Thymus (tissue), 11 donors: ENCODE measurements around the gene OTOGL. TPM values are rescaled to one million over a fixed set of nuclear protein-coding genes. Genes with fewer than 3 reads are reported as not detected.

Experiments used
- DNase-seq, 9 donors: peaks; one replicate each; pipeline ENCODE4 v3.0.0-alpha.2; 2013; ENCODE audit warnings: low spot score in 9 of 9, low read depth in 6 of 9, missing footprints in 1 of 9
- H3K27ac ChIP-seq, 2 donors: one replicate each; pipeline ENCODE4 v1.5.1; 2013; ENCODE audit warnings: control low read depth in 1 of 2, low read depth in 1 of 2, low read length in 1 of 2, mild to moderate bottlenecking in 1 of 2, moderate library complexity in 1 of 2
- H3K27me3 ChIP-seq, 2 donors: one replicate each; pipeline ENCODE4 v1.5.1; 2013; ENCODE audit warnings: low read length in 1 of 2; ENCODE audit not compliant: control insufficient read depth in 2 of 2, insufficient read depth in 1 of 2
- H3K36me3 ChIP-seq, 2 donors: one replicate each; pipeline ENCODE4 v1.5.1; 2013; ENCODE audit warnings: low read length in 1 of 2, mild to moderate bottlenecking in 1 of 2, moderate library complexity in 1 of 2; ENCODE audit not compliant: control insufficient read depth in 2 of 2, insufficient read depth in 2 of 2
- H3K4me1 ChIP-seq, 2 donors: one replicate each; pipeline ENCODE4 v1.5.1; 2013; ENCODE audit warnings: low read length in 2 of 2; ENCODE audit not compliant: control insufficient read depth in 2 of 2, insufficient read depth in 2 of 2
- H3K4me3 ChIP-seq, 2 donors: one replicate each; pipeline ENCODE4 v1.5.1; 2013; ENCODE audit warnings: low read length in 2 of 2, control low read depth in 1 of 2, mild to moderate bottlenecking in 1 of 2
- H3K9me3 ChIP-seq, 2 donors: one replicate each; pipeline ENCODE4 v1.5.1; 2013; ENCODE audit warnings: low read length in 1 of 2, mild to moderate bottlenecking in 1 of 2; ENCODE audit not compliant: control insufficient read depth in 2 of 2, insufficient read depth in 1 of 2
- WGBS: extraction: QIAGEN DNeasy Blood & Tissue Kit; methylation state at CpG from one replicate; pipeline ENCODE4 v1.1.7; 2013; 5-methylcytosine and 5-hydroxymethylcytosine counted together
- polyA plus RNA-seq: library from polyadenylated mRNA; stranded (reverse); fragments of 200-250 nt; gene quantifications from one replicate; pipeline ENCODE4 v1.2.3, GENCODE V29; 2013
- total RNA-seq: library from RNA; stranded (reverse); fragments of 120-200 nt; gene quantifications from one replicate; pipeline ENCODE4 v1.2.4, GENCODE V29; 2013
- donor health status: healthy.

OTOGL gene
- total and polyA plus RNA-seq, 2 donors, result 0.42 to 0.73 TPM

- no peak for DNase-seq
- no peaks in the 10 kb centered on the region for H3K36me3 ChIP-seq
- H3K27me3 ChIP-seq, result no peaks in the 10 kb centered on the region
- no peak overlapping the region for H3K4me3 ChIP-seq
- H3K9me3 ChIP-seq, result no peaks in the 10 kb centered on the region
- WGBS, result 94% methylated on average over 5 of the region's 5 CpGs
- H3K4me1 ChIP-seq, result no peaks in the 10 kb centered on the region
- no peak overlapping the region for H3K27ac ChIP-seq
Observed at GRCh38 chr12:80264891-80265290, 165.6 kb downstream of the OTOGL start.

DNA sequence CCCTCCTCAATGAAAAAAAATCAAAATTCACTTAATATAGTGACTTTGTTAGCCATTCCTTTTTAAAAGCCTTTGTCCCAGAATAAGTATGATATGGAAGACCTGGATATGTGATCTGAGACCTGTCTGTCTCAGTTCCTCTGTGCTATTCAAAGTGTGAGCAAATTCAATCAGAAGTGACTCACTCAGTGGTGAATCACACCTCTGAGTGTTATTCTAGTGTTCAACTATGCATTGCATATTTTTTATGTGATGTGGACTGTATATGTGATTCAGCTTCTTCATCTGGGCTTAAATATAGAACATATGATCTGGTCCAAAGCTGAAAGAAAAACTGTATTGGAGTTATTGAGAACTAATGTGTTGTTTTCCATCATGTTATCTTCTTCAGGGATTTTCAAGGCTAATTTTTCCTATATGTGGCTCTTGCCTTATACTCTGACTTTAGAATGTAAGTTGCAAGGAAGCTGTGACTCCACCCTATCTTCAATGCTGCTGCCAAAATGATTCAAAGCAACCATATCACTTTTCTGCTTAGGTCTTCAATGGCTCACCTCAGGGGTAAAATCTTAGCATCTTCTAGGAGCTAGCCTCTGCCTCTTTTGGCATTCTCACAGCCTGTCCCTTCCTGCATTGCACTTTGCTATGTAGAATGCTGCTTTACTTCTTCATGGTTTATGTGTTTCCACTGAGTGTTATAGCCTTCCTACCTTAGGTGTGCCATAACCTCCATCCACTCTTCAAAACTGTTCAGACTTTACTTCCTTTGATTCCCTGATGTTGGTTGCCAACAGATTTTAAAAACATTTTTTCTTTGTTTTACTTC is 169.8 kb downstream of the OTOGL start:
- Histone ChIP-seq H3K4me1 (no peaks in the 10 kb centered on the region), H3K9me3 (no peaks in the 10 kb centered on the region), H3K4me3 (no peak overlapping the region), H3K27ac (no peak overlapping the region), H3K27me3 (no peaks in the 10 kb centered on the region), H3K36me3 (no peaks in the 10 kb centered on the region)
- no peak for DNase-seq

DNA sequence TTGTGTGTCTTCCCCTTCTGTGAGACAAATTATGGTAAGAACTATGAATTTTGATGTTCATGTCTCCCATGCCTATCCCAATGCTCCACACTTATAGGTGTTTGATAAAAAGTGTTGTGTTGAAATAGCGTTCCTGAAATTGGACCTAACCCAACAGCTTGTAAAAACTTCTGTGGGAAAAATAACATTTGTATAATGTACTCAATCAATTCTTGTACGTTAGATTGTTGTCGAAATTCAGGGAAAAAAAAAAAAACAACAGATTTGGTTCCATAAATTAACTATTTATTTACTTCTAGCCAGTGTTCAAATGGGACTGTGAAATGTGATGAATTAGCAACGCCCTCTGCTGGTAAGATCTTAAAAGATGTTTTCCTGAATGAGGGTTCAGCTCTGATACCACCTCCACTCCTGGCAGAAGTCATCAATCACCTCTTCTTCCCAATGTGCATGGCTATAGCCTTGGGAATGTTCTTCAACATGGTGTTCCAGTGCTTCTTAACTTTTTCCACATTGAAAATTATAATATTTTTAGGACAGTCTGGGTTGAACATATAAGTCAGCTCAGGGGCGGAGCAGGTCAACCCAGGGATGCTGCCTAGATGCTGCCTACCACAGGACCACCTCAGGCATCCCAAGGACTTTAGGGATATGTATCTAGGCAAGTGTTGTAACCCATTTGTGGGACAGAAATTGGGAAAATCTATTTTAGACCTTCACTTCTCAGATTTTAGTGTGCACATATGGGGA is 170.6 kb downstream of the OTOGL start:
- no peak overlapping the region for H3K27ac ChIP-seq
- H3K36me3 ChIP-seq, result no peaks in the 10 kb centered on the region
- no peaks in the 10 kb centered on the region for H3K27me3 ChIP-seq
- DNase-seq, result peak in 5 of 9 donors; percentile 2 to 35 (median 9)
- no peak overlapping the region for H3K4me3 ChIP-seq
- no peaks in the 10 kb centered on the region for H3K4me1 ChIP-seq
- no peaks in the 10 kb centered on the region for H3K9me3 ChIP-seq
- WGBS, result 43% methylated on average over 5 of the region's 5 CpGs

GRCh38 chr12:80271780-80272179 is 172.4 kb downstream of the OTOGL start:
- DNase-seq, result no peak
- Histone ChIP-seq H3K27me3 (no peaks in the 10 kb centered on the region), H3K4me3 (no peak overlapping the region)

GRCh38 chr12:80272387-80272915 is 173.1 kb downstream of the OTOGL start:
- Histone ChIP-seq H3K27me3 (no peaks in the 10 kb centered on the region), H3K36me3 (no peaks in the 10 kb centered on the region), H3K4me1 (no peaks in the 10 kb centered on the region), H3K9me3 (no peaks in the 10 kb centered on the region), H3K27ac (no peak overlapping the region), H3K4me3 (no peak overlapping the region)
- WGBS, result 96% methylated on average over 3 of the region's 3 CpGs
- no peak for DNase-seq

More at GRCh38 chr12:80271780-80272179, 172.4 kb downstream of the OTOGL start:
- Histone ChIP-seq H3K27ac (no peak overlapping the region), H3K4me1 (no peaks in the 10 kb centered on the region), H3K36me3 (no peaks in the 10 kb centered on the region), H3K9me3 (no peaks in the 10 kb centered on the region)

DNA sequence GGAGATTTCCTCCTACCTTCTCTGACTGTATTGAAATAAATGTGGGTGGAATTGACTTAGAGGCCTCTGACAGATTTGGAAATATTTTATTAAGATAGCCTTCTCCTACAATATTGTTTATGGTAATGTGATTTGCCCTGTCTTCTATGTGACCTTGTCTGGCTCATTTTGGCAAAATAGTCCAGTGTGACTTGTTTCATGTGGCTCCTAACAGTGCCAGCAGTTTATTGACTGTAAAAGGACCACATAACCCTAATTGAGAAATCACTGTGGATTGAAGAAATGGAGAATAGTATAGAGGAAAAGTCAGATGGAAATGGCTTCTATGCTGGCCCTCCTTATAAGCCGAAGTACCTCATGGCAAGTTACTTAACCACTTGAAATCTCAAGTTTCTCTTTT is 173.8 kb downstream of the OTOGL start:
- no peak overlapping the region for H3K27ac ChIP-seq
- no peak for DNase-seq
- no peaks in the 10 kb centered on the region for H3K36me3 ChIP-seq
- H3K4me1 ChIP-seq, result no peaks in the 10 kb centered on the region
- H3K9me3 ChIP-seq, result no peaks in the 10 kb centered on the region
- WGBS, result 99% methylated on average over 1 of the region's 1 CpG
- no peak overlapping the region for H3K4me3 ChIP-seq
- no peaks in the 10 kb centered on the region for H3K27me3 ChIP-seq

DNA sequence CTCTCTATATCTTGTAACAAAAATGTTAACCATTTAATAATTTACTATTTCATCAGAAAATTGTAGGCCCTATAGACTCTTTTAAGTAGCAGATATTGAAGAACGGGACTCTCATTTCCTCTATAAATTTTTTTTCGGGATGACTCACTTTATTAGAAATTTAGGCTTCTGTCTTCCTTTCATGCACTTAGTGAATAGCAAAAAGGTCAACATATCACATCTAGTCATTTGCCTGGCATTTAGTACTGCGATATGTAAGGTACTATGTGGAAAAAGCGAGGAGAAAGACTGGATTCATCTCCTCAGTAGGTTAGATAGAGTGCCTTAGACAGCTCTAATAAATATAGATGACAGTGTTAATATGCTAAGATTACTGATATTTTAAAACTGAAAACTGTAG is 178.4 kb downstream of the OTOGL start:
- no peaks in the 10 kb centered on the region for H3K9me3 ChIP-seq
- H3K4me1 ChIP-seq, result no peaks in the 10 kb centered on the region
- H3K27ac ChIP-seq, result no peak overlapping the region
- 95% methylated on average over 4 of the region's 4 CpGs for WGBS
- H3K27me3 ChIP-seq, result no peaks in the 10 kb centered on the region
- DNase-seq, result no peak
- no peaks in the 10 kb centered on the region for H3K36me3 ChIP-seq
- H3K4me3 ChIP-seq, result no peak overlapping the region

DNA sequence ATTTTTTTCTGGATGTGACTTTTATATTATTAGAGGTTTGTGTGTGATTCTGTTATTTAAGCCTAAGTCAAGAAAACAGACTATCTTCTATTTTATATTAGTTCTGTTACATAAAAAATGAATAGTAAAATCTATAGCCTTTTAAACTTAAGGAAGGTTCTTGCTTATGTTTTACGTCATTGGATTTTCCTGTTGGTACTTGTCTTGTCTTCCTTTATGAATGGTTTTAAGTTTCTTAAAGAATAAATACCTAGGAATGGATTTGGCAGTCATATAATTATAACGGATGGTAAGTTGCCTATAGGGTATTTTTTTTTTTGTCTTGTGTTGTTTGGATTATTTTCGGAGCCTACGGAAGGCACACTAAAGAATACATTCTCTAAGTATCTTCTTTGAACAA is 182.9 kb downstream of the OTOGL start:
- Histone ChIP-seq H3K36me3 (no peaks in the 10 kb centered on the region), H3K4me1 (no peaks in the 10 kb centered on the region), H3K9me3 (no peaks in the 10 kb centered on the region), H3K27me3 (no peaks in the 10 kb centered on the region), H3K4me3 (no peak overlapping the region), H3K27ac (no peak overlapping the region)
- no peak for DNase-seq
- WGBS, result 82% methylated on average over 4 of the region's 4 CpGs

GRCh38 chr12:80282761-80283160 is 183.4 kb downstream of the OTOGL start:
- H3K9me3 ChIP-seq, result no peaks in the 10 kb centered on the region
- DNase-seq, result no peak
- H3K4me1 ChIP-seq, result no peaks in the 10 kb centered on the region
- no peaks in the 10 kb centered on the region for H3K27me3 ChIP-seq
- H3K36me3 ChIP-seq, result no peaks in the 10 kb centered on the region
- H3K27ac ChIP-seq, result no peak overlapping the region
- H3K4me3 ChIP-seq, result no peak overlapping the region
